Muscle layer of duodenum (tissue), 2 donors: ENCODE data around the gene DPP6.

Source experiments
- H3K27ac ChIP-seq: one replicate; pipeline ENCODE4 v1.7.0; 2013; ENCODE audit warnings: mild to moderate bottlenecking, low read length
- H3K27me3 ChIP-seq: one replicate; pipeline ENCODE4 v1.7.0; 2013; ENCODE audit warnings: low read depth, mild to moderate bottlenecking, control low read depth, low read length
- H3K36me3 ChIP-seq, 2 donors: one replicate each; pipeline ENCODE4 v1.7.0; 2013; ENCODE audit warnings: low read length in 2 of 2, control low read depth in 1 of 2, mild to moderate bottlenecking in 1 of 2; ENCODE audit not compliant: insufficient read depth in 2 of 2, control insufficient read depth in 1 of 2
- H3K4me1 ChIP-seq, 2 donors: one replicate each; pipeline ENCODE4 v1.7.0; 2013; ENCODE audit warnings: low read length in 2 of 2, mild to moderate bottlenecking in 2 of 2, control low read depth in 1 of 2, moderate library complexity in 1 of 2; ENCODE audit not compliant: insufficient read depth in 2 of 2, control insufficient read depth in 1 of 2
- H3K4me3 ChIP-seq, 2 donors: one replicate each; pipeline ENCODE4 v1.7.0; 2013; ENCODE audit warnings: low read length in 2 of 2, low read depth in 1 of 2, mild to moderate bottlenecking in 1 of 2
- H3K9me3 ChIP-seq, 2 donors: one replicate each; pipeline ENCODE4 v1.7.0; 2013; ENCODE audit warnings: low read length in 2 of 2, control low read depth in 1 of 2, mild to moderate bottlenecking in 1 of 2; ENCODE audit not compliant: control insufficient read depth in 1 of 2
- donor health status: healthy.

The DPP6 gene

DNA sequence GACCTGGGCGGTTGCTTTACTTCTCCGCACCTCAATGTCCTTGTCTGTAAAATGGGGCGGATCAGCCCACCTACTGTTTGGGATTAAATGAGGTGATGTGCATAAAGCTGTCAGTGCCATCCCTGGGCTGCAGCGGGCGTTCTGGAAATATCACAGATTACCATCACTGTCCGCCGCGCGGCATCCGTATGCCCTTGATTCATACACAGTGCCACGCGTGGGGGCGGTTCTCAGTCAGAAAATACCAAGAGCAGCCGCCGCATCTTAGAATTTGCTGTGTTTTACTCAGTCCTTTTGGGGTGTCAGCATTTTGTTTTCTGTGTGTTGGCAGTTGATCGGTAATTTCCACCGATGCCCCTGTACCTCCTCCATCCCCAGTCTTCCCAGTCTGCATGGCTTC lies 338.8 kb downstream of the DPP6 start:
- Histone ChIP-seq H3K27ac (no peak overlapping the region), H3K9me3 (peaks cover 0 to 7% of the 10 kb centered on the region in 2 donors), H3K4me1 (no peaks in the 10 kb centered on the region), H3K27me3 (no peaks in the 10 kb centered on the region), H3K4me3 (no peak overlapping the region), H3K36me3 (no peaks in the 10 kb centered on the region)

DNA sequence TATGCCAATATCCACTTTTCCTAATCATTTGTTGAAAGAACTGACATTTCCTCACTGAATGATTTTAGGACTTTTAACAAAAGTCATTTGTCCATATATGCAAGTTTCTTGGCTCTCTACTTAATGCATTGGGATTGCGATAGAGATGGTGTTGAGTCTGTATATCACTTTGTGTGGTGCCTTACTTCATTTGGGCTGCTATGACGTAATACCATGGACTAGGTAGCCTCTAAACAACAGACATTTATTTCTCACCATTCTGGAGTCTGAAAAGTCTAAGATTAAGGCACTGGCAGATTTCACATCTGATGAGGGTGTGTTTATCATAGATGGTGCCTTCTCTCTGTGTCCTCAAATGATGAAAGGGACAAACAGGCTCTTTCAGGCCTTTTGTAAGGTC lies 342.6 kb downstream of the DPP6 start:
- H3K4me1 ChIP-seq: no peaks in the 10 kb centered on the region
- H3K9me3 ChIP-seq: peaks cover 0 to 7% of the 10 kb centered on the region in 2 donors
- no peak overlapping the region for H3K4me3 ChIP-seq
- no peak overlapping the region for H3K27ac ChIP-seq
- no peaks in the 10 kb centered on the region for H3K36me3 ChIP-seq
- H3K27me3 ChIP-seq: no peaks in the 10 kb centered on the region

DNA sequence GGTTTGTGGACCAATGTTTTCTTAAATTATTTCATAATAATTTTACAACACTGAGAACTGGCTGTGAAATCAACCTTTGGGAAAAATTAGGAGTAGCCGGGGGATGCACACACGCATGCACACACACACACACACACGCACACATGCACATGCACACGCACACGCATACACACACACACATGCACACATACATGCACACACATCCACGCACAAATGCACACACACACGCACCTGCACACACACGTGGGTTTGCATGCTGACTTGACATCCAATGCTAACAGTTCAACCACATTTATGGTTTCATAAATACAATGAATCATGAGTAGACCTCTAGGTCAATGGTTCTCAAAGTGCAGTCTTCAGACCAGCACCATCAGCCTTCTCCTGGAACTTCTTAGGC lies 354.1 kb downstream of the DPP6 start:
- H3K27me3 ChIP-seq: no peaks in the 10 kb centered on the region
- H3K9me3 ChIP-seq: no peaks in the 10 kb centered on the region
- H3K4me3 ChIP-seq: no peak overlapping the region
- no peaks in the 10 kb centered on the region for H3K4me1 ChIP-seq
- no peaks in the 10 kb centered on the region for H3K36me3 ChIP-seq
- H3K27ac ChIP-seq: no peak overlapping the region

DNA sequence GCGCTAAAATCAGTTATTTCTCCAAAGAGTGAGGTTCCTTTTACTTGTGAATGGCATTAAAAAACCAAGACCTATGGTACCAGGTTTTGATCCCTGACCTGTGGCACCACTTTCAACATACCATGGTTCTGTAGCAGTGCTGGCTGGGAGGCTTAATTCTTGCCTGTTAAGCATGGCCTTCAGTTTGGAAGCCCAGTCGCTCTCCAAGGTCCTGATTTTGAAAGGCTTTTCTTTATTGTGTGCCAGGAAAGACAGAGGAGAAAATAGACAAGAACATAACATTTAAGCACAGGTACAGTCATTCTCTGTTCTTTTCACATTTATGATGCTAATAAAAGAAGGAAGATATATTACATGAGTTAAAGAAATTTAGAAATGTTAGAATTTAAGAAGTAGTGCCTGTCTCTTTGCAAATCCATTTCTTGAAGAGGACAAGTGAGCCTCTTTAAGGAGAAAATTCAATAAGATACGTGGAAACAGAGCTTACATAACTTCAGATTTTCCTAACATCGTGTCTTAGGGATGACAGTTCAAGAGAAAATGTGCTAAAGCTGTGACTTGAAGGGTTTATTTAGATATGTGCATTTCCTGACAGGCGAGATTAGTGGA lies 357.6 kb downstream of the DPP6 start:
- Histone ChIP-seq H3K4me3 (no peak overlapping the region), H3K27me3 (no peaks in the 10 kb centered on the region), H3K27ac (no peak overlapping the region), H3K4me1 (no peaks in the 10 kb centered on the region), H3K9me3 (no peaks in the 10 kb centered on the region), H3K36me3 (no peaks in the 10 kb centered on the region)

DNA sequence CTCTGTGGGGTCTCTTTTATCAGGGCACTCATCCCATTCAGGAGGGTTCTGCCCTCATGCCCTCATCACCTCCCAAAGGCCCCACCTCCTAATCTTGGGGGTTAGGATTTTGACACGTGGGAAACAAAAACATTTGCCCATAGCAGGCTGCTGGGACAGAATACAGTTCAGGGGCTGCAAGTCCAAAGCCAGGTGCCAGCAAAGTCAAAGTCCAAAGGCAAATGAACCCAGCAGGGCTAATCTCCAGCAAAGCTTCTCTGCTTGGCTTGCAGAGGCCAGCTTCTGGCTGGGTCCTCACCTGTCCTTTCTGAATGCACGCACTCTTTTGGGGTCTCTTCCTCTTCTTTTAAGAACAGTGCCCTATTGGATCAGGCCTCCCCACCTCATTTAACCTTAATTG lies 359.9 kb downstream of the DPP6 start:
- Histone ChIP-seq H3K4me3 (no peak overlapping the region), H3K9me3 (no peaks in the 10 kb centered on the region), H3K27ac (no peak overlapping the region), H3K4me1 (no peaks in the 10 kb centered on the region), H3K36me3 (no peaks in the 10 kb centered on the region), H3K27me3 (no peaks in the 10 kb centered on the region)

DNA sequence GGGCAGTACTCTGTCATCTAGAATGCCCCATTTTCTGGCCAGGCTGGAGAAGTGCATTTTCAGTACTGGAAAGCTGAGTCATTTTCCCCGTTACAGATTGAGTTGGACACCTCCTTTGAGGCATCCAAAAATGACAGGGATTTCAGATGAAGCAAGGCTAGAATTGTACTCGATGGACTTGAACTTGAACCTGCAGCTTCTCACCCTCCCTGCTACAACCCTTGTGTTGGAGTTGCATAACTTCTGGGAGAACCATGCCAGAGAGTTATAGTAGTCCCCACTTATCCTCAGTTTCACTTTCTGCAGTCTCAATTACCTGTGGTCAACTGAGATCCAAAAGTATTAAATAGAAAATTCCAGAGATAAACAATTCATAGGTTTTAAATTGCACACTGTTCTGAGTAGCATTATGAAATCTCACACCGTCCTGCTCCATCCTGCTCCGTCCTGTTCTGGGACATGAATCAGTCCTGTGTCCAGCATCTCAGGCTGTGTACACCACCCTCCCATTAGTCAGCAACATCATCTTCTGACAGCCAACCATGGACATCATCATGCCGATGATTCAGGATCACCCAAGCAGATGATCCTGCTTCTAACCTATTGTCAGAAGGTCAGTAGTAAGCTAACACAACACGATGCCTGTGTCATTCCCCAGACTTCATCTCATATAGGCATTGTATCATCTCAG lies 363.7 kb downstream of the DPP6 start:
- Histone ChIP-seq H3K4me3 (no peak overlapping the region), H3K27ac (no peak overlapping the region), H3K27me3 (no peaks in the 10 kb centered on the region), H3K36me3 (no peaks in the 10 kb centered on the region), H3K4me1 (no peaks in the 10 kb centered on the region), H3K9me3 (no peaks in the 10 kb centered on the region)

DNA sequence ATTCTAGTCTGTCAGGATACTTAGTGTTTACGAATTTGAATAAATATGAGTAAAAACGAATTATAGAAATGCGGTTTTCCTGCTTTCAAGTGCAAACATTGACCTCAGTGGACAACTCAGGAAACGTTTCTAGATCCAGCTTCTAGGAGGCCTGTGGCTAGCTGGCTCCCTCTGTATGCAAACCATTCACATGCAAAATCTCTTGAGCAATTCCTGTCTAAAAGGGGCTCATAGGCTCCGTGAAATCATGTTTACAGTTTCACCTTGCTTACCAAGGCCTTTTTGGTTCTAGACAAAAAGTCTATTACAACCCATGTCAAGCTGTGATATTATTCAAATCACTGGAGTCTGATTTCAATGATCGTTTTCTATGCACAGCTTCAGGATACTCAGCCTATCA lies 364.5 kb downstream of the DPP6 start:
- Histone ChIP-seq H3K36me3 (no peaks in the 10 kb centered on the region), H3K27me3 (no peaks in the 10 kb centered on the region), H3K4me3 (no peak overlapping the region), H3K27ac (no peak overlapping the region), H3K9me3 (no peaks in the 10 kb centered on the region), H3K4me1 (no peaks in the 10 kb centered on the region)

DNA sequence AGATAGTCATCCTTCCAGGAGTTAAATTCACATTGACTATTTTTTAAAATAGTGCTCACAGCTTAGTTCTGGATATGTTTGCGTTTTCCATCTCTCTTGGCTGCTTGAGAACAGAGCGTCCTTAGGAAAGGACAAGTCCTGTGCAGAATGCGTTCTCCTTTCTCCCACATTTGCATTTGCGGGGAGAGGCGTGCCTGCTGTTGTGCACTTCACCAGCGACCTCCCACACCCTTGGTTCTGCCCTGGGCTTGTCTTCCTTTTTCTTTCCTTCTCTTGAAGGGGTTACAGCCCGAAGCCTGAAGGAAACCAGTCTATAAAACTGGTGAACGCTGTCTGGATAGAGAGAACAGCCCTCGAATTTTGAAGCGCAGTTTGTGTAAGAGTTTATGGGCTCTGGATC lies 367.1 kb downstream of the DPP6 start:
- Histone ChIP-seq H3K4me3 (no peak overlapping the region), H3K36me3 (no peaks in the 10 kb centered on the region), H3K9me3 (no peaks in the 10 kb centered on the region), H3K27ac (no peak overlapping the region), H3K27me3 (no peaks in the 10 kb centered on the region), H3K4me1 (no peaks in the 10 kb centered on the region)

DNA sequence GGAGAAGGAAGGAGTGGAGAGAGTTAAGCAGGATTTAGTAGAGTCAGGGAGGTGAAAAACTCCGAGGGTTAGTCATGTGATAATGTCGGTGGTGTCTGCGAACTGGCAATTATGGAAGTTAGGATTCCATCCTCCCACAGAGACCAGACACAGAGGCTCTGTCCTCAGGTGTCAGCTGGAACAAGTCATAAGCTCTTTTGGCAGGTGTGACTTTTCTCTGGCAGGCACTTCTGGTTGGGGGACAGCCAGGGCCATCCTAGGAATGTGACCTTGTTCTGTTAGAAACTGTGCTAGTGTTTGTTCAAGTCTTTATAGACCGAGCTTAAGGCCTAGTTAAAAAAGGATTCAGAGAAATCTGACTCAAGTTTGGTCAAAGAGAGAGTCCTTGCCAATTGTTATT lies 371.0 kb downstream of the DPP6 start:
- Histone ChIP-seq H3K9me3 (no peaks in the 10 kb centered on the region), H3K27me3 (no peaks in the 10 kb centered on the region), H3K4me3 (no peak overlapping the region), H3K4me1 (no peaks in the 10 kb centered on the region), H3K36me3 (no peaks in the 10 kb centered on the region), H3K27ac (no peak overlapping the region)

DNA sequence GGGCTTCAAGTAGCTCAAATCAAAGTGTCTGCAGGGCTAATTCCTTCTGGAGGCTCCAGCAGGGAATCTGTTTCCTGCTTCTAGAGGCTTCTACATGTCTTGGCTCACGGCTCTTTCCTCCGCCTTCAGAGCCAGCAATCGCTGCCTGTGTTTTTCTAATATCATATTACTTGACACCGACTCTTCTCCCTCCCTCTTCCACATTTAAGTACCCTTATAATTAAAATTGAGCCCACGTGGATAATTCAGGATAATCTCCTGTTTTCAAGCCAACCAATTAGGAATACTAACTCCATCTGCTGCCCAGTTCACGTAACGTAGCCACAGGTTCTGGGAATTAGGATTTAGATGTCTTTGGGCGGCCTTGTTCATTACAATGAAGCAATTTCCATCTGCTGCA lies 372.2 kb downstream of the DPP6 start:
- no peak overlapping the region for H3K4me3 ChIP-seq
- no peaks in the 10 kb centered on the region for H3K9me3 ChIP-seq
- H3K4me1 ChIP-seq: no peaks in the 10 kb centered on the region
- no peaks in the 10 kb centered on the region for H3K27me3 ChIP-seq
- H3K36me3 ChIP-seq: no peaks in the 10 kb centered on the region
- no peak overlapping the region for H3K27ac ChIP-seq

DNA sequence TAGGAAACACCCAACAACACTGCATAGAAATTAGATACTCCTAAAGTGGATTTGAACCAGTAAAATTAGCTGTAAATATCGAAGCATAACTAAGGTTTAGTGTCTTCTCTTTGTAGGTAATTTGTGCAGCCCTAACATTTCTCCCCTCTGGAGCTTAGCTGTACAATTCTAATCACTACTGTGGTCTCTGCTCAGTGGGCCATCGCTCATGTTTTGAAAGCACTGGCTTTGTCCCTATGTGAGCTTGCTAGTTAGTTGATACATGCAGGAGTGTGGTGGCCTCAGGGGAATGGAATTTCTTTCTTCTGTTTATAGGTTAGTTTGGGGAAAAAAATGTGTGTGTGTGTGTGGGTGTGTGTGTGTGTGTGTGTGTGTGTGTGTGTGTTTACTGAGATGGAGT lies 373.1 kb downstream of the DPP6 start:
- no peaks in the 10 kb centered on the region for H3K27me3 ChIP-seq
- no peaks in the 10 kb centered on the region for H3K9me3 ChIP-seq
- H3K4me1 ChIP-seq: no peaks in the 10 kb centered on the region
- H3K4me3 ChIP-seq: no peak overlapping the region
- no peak overlapping the region for H3K27ac ChIP-seq
- H3K36me3 ChIP-seq: no peaks in the 10 kb centered on the region

DNA sequence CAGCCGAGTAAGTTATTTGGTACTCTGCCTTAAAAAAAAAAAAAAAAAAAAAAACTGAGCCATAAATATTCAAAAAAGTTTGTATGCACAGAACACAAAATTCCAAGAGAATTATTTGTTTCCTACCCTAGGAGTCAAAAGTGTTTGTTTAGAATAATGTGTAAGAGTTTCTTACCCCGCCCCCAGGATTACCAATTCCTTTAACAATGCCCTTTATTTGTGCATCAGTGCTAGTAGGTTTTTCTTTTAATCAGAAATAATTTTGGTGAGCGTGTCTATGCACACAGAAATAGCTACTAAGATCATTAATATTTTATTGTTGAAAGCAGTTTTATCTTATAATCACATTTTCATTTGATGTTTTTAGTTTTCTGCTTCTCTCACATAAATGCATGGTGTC lies 374.6 kb downstream of the DPP6 start:
- H3K9me3 ChIP-seq: no peaks in the 10 kb centered on the region
- H3K36me3 ChIP-seq: no peaks in the 10 kb centered on the region
- no peak overlapping the region for H3K27ac ChIP-seq
- no peak overlapping the region for H3K4me3 ChIP-seq
- no peaks in the 10 kb centered on the region for H3K4me1 ChIP-seq
- H3K27me3 ChIP-seq: no peaks in the 10 kb centered on the region
